CD4-positive, alpha-beta T cell treated with Interleukin-10 for 1 hour (primary cell): ENCODE measurements around the gene ZNF480.
"Not testable (repeated sequence)": the region's sequence is repeated elsewhere in the genome, so short reads cannot be mapped to it uniquely, and the experiment has no call there.

Experiments
- DNase-seq: peaks from one replicate; pipeline ENCODE4 v3.0.0-alpha.2; 2020

ZNF480 gene

GRCh38 chr19:52296773-52297600, at the start of gene ZNF480:
Gene ZNF480 (plus strand): TSS chr19:52297169. CDS start chr19:52300413, 3,244 bp downstream.
- DNase-seq = peak; percentile 85

GRCh38 chr19:52248241-52248640, 48.7 kb upstream of the ZNF480 start:
- peak; percentile 68 for DNase-seq

GRCh38 chr19:52258426-52258825, 38.5 kb upstream of the ZNF480 start:
- DNase-seq = no peak

- not testable (repeated sequence) for DNase-seq
Observed at GRCh38 chr19:52265556-52265955, 31.4 kb upstream of the ZNF480 start.

- DNase-seq = peak; percentile 96
Observed at GRCh38 chr19:52269338-52270261, 27.4 kb upstream of the ZNF480 start, which contains the start of gene ZNF766. Gene ZNF766 (plus strand): TSS chr19:52269587. CDS start chr19:52269614, 27 bp downstream.

- DNase-seq = peak; percentile 12
Observed at GRCh38 chr19:52270266-52270885, 26.6 kb upstream of the ZNF480 start.

- DNase-seq = no peak
Observed at GRCh38 chr19:52273301-52273700, 23.7 kb upstream of the ZNF480 start.

GRCh38 chr19:52274191-52274590, 22.8 kb upstream of the ZNF480 start:
- no peak for DNase-seq

- DNase-seq = no peak
Observed at GRCh38 chr19:52275988-52276387, 21.0 kb upstream of the ZNF480 start.

- DNase-seq = no peak
Observed at GRCh38 chr19:52277471-52277870, 19.5 kb upstream of the ZNF480 start.

- DNase-seq = no peak
Observed at GRCh38 chr19:52286256-52286655, 10.7 kb upstream of the ZNF480 start.

- no peak for DNase-seq
Observed at GRCh38 chr19:52291781-52292180, 5.2 kb upstream of the ZNF480 start.

- DNase-seq = not testable (repeated sequence)
Observed at GRCh38 chr19:52292946-52293345, 4.0 kb upstream of the ZNF480 start.

- no peak for DNase-seq
Observed at GRCh38 chr19:52296400-52296772, 583 bp upstream of the ZNF480 start.

- no peak for DNase-seq
Observed at GRCh38 chr19:52297601-52298364, 814 bp downstream of the ZNF480 start.

GRCh38 chr19:52307275-52307674, 10.3 kb downstream of the ZNF480 start:
- peak; percentile 6 for DNase-seq

GRCh38 chr19:52322429-52322828, 25.5 kb downstream of the ZNF480 start:
- DNase-seq = no peak

GRCh38 chr19:52331757-52332156, 34.8 kb downstream of the ZNF480 start:
- DNase-seq = no peak

GRCh38 chr19:52335768-52336116, 38.8 kb downstream of the ZNF480 start:
- DNase-seq = no peak

- DNase-seq = peak; percentile 87
Observed at GRCh38 chr19:52336117-52336790, 39.3 kb downstream of the ZNF480 start, which contains the start of gene ZNF610. Gene ZNF610 (plus strand): TSS chr19:52336243. CDS start chr19:52349173, 12,930 bp downstream.

- no peak for DNase-seq
Observed at GRCh38 chr19:52336791-52337381, 39.9 kb downstream of the ZNF480 start.
